Stimulated activated CD8-positive, alpha-beta memory T cell treated with anti-CD3 and anti-CD28 coated beads, Interleukin-4, amount 100 ng/mL, for 48 hours (primary cell): ENCODE data around the gene MSS51.
"Not testable (repeated sequence)": the region's sequence is repeated elsewhere in the genome, so short reads cannot be mapped to it uniquely, and the experiment has no call there.

Experiments used
- DNase-seq: peaks from one replicate; pipeline ENCODE4 v3.0.0-alpha.2; 2020

MSS51 gene

GRCh38 chr10:73413528-73414229 is 19.7 kb downstream of the MSS51 start, which contains the start of gene ANXA7:
TSS of gene ANXA7 (minus strand) at chr10:73414058. CDS start at chr10:73400856, 13,202 bp downstream.
- DNase-seq = peak; percentile 97

GRCh38 chr10:73413108-73413527 is 20.2 kb downstream of the MSS51 start:
- DNase-seq = no peak

- no peak for DNase-seq
Measured at GRCh38 chr10:73410897-73411296, 22.5 kb downstream of the MSS51 start.

GRCh38 chr10:73408978-73409521 is 24.3 kb downstream of the MSS51 start:
- DNase-seq = no peak

- DNase-seq = no peak
Measured at GRCh38 chr10:73408061-73408460, 25.3 kb downstream of the MSS51 start.

- DNase-seq = no peak
Measured at GRCh38 chr10:73407495-73407894, 25.9 kb downstream of the MSS51 start.

GRCh38 chr10:73406846-73407245 is 26.5 kb downstream of the MSS51 start:
- DNase-seq = no peak

GRCh38 chr10:73405556-73405955 is 27.8 kb downstream of the MSS51 start:
- DNase-seq = no peak

- DNase-seq = no peak
Measured at GRCh38 chr10:73404690-73405089, 28.7 kb downstream of the MSS51 start.

GRCh38 chr10:73401636-73402035 is 31.7 kb downstream of the MSS51 start:
- no peak for DNase-seq

GRCh38 chr10:73399063-73399462 is 34.3 kb downstream of the MSS51 start:
- DNase-seq = no peak

GRCh38 chr10:73398024-73398423 is 35.3 kb downstream of the MSS51 start:
- no peak for DNase-seq

GRCh38 chr10:73394325-73394724 is 39.0 kb downstream of the MSS51 start:
- DNase-seq = not testable (repeated sequence)

GRCh38 chr10:73388228-73388627 is 45.1 kb downstream of the MSS51 start:
- no peak for DNase-seq

- no peak for DNase-seq
Measured at GRCh38 chr10:73386583-73386982, 46.8 kb downstream of the MSS51 start.

- no peak for DNase-seq
Measured at GRCh38 chr10:73379064-73379748, 54.2 kb downstream of the MSS51 start.

- no peak for DNase-seq
Measured at GRCh38 chr10:73376679-73377078, 56.7 kb downstream of the MSS51 start.
